Stomach (tissue), 9 donors: ENCODE measurements around the gene OR2AJ1. TPM values are rescaled to one million over a fixed set of nuclear protein-coding genes. Genes with fewer than 3 reads are reported as not detected.

Experiments used
- DNase-seq, 2 donors: peaks; one replicate each; pipeline versions ENCODE4 v3.0.0 to v3.0.0-alpha.2; 2013 to 2019
- H3K27ac ChIP-seq, 5 donors: fragments of 200-600 bp in 4 of 5; sonication (generic) in 4 of 5; one replicate each; pipeline ENCODE4 v1.5.1; 2013 to 2019; ENCODE audit warnings: mild to moderate bottlenecking in 1 of 5, moderate library complexity in 1 of 5
- H3K27me3 ChIP-seq, 3 donors: fragments of 200-600 bp; sonication (generic); one replicate each; pipeline ENCODE4 v1.5.1; 2017 to 2019; ENCODE audit warnings: mixed run types in 1 of 3
- H3K36me3 ChIP-seq, 4 donors: fragments of 200-600 bp; sonication (generic); 1 replicate in 3 of 4; 2 replicates in 1 of 4; pipeline ENCODE4 v1.5.1; 2016 to 2019
- H3K4me1 ChIP-seq, 4 donors: fragments of 200-600 bp; sonication (generic); one replicate each; pipeline ENCODE4 v1.5.1; 2016 to 2019
- H3K4me3 ChIP-seq, 4 donors: fragments of 200-600 bp; sonication (generic) in 3 of 4; one replicate each; pipeline ENCODE4 v1.5.1; 2016 to 2019; ENCODE audit warnings: mild to moderate bottlenecking in 1 of 4
- H3K9me3 ChIP-seq, 4 donors: fragments of 200-600 bp; sonication (generic); one replicate each; pipeline ENCODE4 v1.5.1; 2016 to 2019
- CTCF ChIP-seq, 7 experiments: fragments of 450-650 bp in 4 of 7; fragments of 200-600 bp in 3 of 7; sonication (generic) in 3 of 7; IDR thresholded peaks; one replicate each; pipeline ENCODE4 v1.5.1; 2016 to 2019; ENCODE audit warnings: antibody characterized with exemption in 7 of 7, control low read depth in 2 of 7, mild to moderate bottlenecking in 1 of 7
- EP300 ChIP-seq: sonication (generic); formaldehyde crosslinking; IDR thresholded peaks from one replicate; pipeline ENCODE4 v1.6.1; 2017; ENCODE audit warnings: antibody characterized with exemption
- POLR2A ChIP-seq, 4 donors: fragments of 450-650 bp; IDR thresholded peaks; one replicate each; pipeline ENCODE4 v1.6.1; 2016; ENCODE audit warnings: antibody characterized with exemption in 4 of 4, control low read depth in 2 of 4, mild to moderate bottlenecking in 1 of 4, moderate library complexity in 1 of 4
- POLR2AphosphoS5 ChIP-seq, 3 donors: sonication (generic); formaldehyde crosslinking; IDR thresholded peaks; one replicate each; pipeline ENCODE4 v1.6.1; 2016; ENCODE audit warnings: antibody characterized with exemption in 3 of 3
- WGBS, 5 donors: extraction: QIAGEN DNeasy Blood & Tissue Kit in 3 of 5; methylation state at CpG; one replicate each; pipeline versions ENCODE4 v1.1.5 to v1.1.7; 2013 to 2018; 5-methylcytosine and 5-hydroxymethylcytosine counted together
- intact Hi-C: fragments of 100-400 bp; cut with DNase I; formaldehyde crosslinking; loops from one replicate; pipeline ENCODE4 v1.15.1; 2023; ENCODE audit warnings: low total_unique reads
- polyA plus RNA-seq, 3 donors: library from polyadenylated mRNA; stranded (reverse); fragments of 200-250 nt; gene quantifications; one replicate each; pipeline ENCODE4 v1.2.3, GENCODE V29; 2013
- total RNA-seq, 5 donors: library from RNA; depleted of rRNA; stranded (reverse); fragments of >200 nt; gene quantifications; one replicate each; pipeline versions ENCODE4 v1.1.0 to v1.2.3, GENCODE V29; 2014 to 2016
- donor health status: healthy with polysubstance abuse.
- donor health status: Bipolar disorder and iron deficiency.
- donor health status: healthy.

OR2AJ1 gene
- total and polyA plus RNA-seq, 8 donors, result 10.5 TPM; not detected in 7

DNA sequence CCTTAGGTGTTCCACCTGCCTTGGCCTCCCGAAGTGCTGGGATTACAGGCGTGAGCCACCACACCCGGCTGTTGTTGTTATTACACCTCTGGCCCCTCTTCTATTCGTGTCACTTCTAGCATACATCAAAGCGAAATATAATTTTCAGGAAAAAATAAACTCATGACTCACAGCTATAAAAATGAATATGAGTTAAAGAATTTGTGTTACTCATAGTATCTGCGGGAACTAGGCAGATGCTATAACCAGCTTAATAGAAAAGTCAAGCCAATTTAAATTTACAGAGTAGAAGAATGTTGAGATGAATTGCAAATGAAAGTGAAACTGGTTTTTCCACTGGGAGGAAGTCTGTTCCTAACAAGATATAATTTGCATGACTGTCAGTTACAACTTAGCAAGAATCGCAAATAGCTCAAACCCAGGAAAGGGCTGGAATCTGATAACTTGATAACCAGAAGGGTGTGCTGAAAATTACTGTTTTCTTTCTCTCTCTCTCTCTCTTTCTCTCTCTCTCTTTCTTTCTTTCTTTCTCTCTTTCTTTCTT lies 18.1 kb upstream of the OR2AJ1 start:
- intact Hi-C loops, result no loop called here
- Histone ChIP-seq H3K27ac (no peak overlapping the region), H3K36me3 (no peaks in the 10 kb centered on the region), H3K27me3 (no peaks in the 10 kb centered on the region), H3K9me3 (peaks cover 0 to 11% (median 6%) of the 10 kb centered on the region in 4 donors), H3K4me3 (peak overlapping the region in 3 of 4 donors; percentile 3 to 27 (median 12)), H3K4me1 (no peaks in the 10 kb centered on the region)
- DNase-seq, result peak in 1 of 2 donors; percentile 23
- 38 to 60% (median 49%) methylated on average over 7 of the region's 7 CpGs for WGBS, 5 donors
- no peak for TF ChIP-seq POLR2AphosphoS5 (IDR thresholded peaks at IDR 0.05)
- TF ChIP-seq POLR2A (IDR thresholded peaks at IDR 0.05), result no peak

DNA sequence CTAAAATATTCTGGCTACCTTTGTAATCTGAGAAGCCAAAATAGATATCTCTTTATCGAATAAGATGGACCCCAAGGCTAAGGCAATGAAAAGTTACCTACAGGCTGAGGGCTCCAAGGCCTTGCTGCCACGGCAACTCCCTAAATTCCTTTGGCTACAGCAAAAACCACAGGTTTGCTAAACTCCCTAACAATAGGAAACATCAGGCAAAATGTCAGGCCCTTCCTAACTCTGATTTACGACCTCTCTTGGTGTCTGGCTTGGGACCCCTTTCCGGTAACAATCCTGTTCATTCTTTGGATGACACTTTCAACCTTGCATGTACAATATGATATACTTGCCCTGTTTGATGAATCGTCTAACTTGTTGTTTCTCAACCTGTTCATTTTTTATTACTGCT lies 15.9 kb upstream of the OR2AJ1 start:
- Histone ChIP-seq H3K4me3 (no peak overlapping the region), H3K27me3 (no peaks in the 10 kb centered on the region), H3K36me3 (no peaks in the 10 kb centered on the region), H3K9me3 (peaks cover 0 to 23% (median 6%) of the 10 kb centered on the region in 4 donors), H3K27ac (no peak overlapping the region), H3K4me1 (no peaks in the 10 kb centered on the region)
- WGBS, 5 donors, result 75 to 85% (median 81%) methylated on average over 5 of the region's 5 CpGs
- no peak for TF ChIP-seq CTCF (IDR thresholded peaks at IDR 0.05)
- no peak for TF ChIP-seq POLR2A (IDR thresholded peaks at IDR 0.05)
- TF ChIP-seq POLR2AphosphoS5 (IDR thresholded peaks at IDR 0.05), result no peak
- TF ChIP-seq EP300, result no peak
- intact Hi-C loops, result no loop called here
- DNase-seq, result no peak

- H3K27me3 ChIP-seq, result no peaks in the 10 kb centered on the region
- intact Hi-C loops, result no loop called here
Observed at GRCh38 chr1:247913786-247914185, 10.9 kb upstream of the OR2AJ1 start.

GRCh38 chr1:247914941-247915662 lies 9.6 kb upstream of the OR2AJ1 start:
- Histone ChIP-seq H3K27ac (no peak overlapping the region), H3K9me3 (peaks cover 0 to 16% (median 0%) of the 10 kb centered on the region in 4 donors), H3K4me1 (no peaks in the 10 kb centered on the region), H3K4me3 (no peak overlapping the region), H3K27me3 (no peaks in the 10 kb centered on the region), H3K36me3 (no peaks in the 10 kb centered on the region)
- 47 to 62% (median 61%) methylated on average over 4 of the region's 4 CpGs for WGBS, 5 donors
- TF ChIP-seq POLR2A (IDR thresholded peaks at IDR 0.05), result no peak
- TF ChIP-seq EP300, result no peak
- TF ChIP-seq POLR2AphosphoS5 (IDR thresholded peaks at IDR 0.05), result no peak
- TF ChIP-seq CTCF (IDR thresholded peaks at IDR 0.05), result no peak
- intact Hi-C loops, result no loop called here
- no peak for DNase-seq

More at GRCh38 chr1:247913786-247914185, 10.9 kb upstream of the OR2AJ1 start:
- Histone ChIP-seq H3K36me3 (no peaks in the 10 kb centered on the region), H3K4me3 (no peak overlapping the region), H3K4me1 (no peaks in the 10 kb centered on the region), H3K27ac (no peak overlapping the region), H3K9me3 (peaks cover 0 to 17% (median 0%) of the 10 kb centered on the region in 4 donors)
- TF ChIP-seq POLR2A (IDR thresholded peaks at IDR 0.05), result no peak
- TF ChIP-seq EP300, result no peak
- TF ChIP-seq CTCF (IDR thresholded peaks at IDR 0.05), result no peak
- no peak for TF ChIP-seq POLR2AphosphoS5 (IDR thresholded peaks at IDR 0.05)
- no peak for DNase-seq
- WGBS, 5 donors, result 69 to 82% (median 69%) methylated on average over 2 of the region's 2 CpGs

DNA sequence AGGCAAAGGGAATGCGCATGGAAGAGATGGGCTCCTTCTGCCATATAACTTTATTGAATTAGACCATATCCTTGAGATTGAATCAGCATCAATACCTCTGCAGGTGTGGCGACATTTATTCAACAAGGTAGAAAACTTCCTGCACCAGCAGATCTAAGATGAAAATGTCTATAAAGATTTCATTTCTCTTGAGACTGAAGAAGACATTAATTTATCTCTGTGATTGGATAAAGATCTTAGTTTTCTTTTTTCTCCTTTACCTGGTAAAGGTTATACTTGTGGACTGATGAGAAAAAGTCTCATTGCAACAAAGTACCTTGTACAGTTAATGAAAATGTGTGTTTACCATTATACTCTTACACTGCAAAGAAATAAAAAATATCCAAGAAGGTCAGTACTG lies 4.7 kb upstream of the OR2AJ1 start, which contains the start of gene OR2T8:
Gene OR2T8, plus strand, starts transcription at position 301 of the 400 bp plus-strand sequence. CDS start 766 bp downstream, outside the sequence.
- intact Hi-C loops, result no loop called here
- no peak for DNase-seq

More for the DNA sequence above, 4.7 kb upstream of the OR2AJ1 start, which contains the start of gene OR2T8:
- H3K4me1 ChIP-seq, result no peaks in the 10 kb centered on the region
- no peaks in the 10 kb centered on the region for H3K27me3 ChIP-seq
- no peaks in the 10 kb centered on the region for H3K9me3 ChIP-seq
- no peaks in the 10 kb centered on the region for H3K36me3 ChIP-seq
- no peak within 1 kb of the TSS for H3K4me3 ChIP-seq
- no peak within 1 kb of the TSS for H3K27ac ChIP-seq
- WGBS, 5 donors, result 41 to 94% (median 92%) methylated on average over 2 of the region's 2 CpGs
- no peak for TF ChIP-seq POLR2AphosphoS5 (IDR thresholded peaks at IDR 0.05)
- no peak for TF ChIP-seq EP300
- TF ChIP-seq CTCF (IDR thresholded peaks at IDR 0.05), result no peak
